Fibroblast of villous mesenchyme (primary cell): ENCODE measurements around the gene ABCB11. TPM values are rescaled to one million over a fixed set of nuclear protein-coding genes. Genes with fewer than 3 reads are reported as not detected.

Experiments used
- DNase-seq: peaks from one replicate; pipeline ENCODE4 v3.0.0-alpha.2; 2010; ENCODE audit warnings: low read depth
- H3K4me3 ChIP-seq: 2 replicates; pipeline ENCODE4 v1.5.1; 2011; ENCODE audit warnings: low read depth, mild to moderate bottlenecking, low read length
- total RNA-seq: library from RNA; depleted of rRNA; stranded (reverse); fragments of >200 nt; gene quantifications from 2 replicates; pipeline ENCODE4 v1.2.3, GENCODE V29; 2012
- TF ChIP-seq, protein P1 (sequence below): IDR thresholded peaks from 2 replicates; pipeline ENCODE4 v1.5.1; 2012; ENCODE audit warnings: low read depth, mild to moderate bottlenecking, low read length; ENCODE audit not compliant: insufficient read depth

Gene ABCB11
- total RNA-seq, 1 donor: under 0.01 TPM

DNA sequence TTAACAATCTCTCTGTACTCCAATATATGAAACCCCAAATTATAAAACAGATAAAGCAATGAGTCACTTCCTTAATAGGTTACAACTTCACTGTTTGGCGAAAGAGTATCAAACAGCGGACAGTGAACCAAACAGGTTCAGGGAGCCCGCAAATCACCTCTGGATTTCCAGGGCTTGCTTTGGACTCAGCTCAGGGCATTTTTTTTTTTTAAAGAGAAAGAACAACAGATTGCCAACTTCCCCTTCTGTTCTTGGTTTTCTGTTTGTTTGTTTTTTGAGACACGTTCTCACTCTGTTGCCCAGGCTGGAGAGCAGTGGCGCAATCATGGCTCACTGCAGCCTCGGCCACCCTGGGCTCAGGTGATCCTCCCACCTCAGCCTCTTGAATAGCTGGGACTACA, 52.7 kb downstream of the ABCB11 start:
- no peak for DNase-seq
- no peak overlapping the region for H3K4me3 ChIP-seq
- TF ChIP-seq, protein P1, sequence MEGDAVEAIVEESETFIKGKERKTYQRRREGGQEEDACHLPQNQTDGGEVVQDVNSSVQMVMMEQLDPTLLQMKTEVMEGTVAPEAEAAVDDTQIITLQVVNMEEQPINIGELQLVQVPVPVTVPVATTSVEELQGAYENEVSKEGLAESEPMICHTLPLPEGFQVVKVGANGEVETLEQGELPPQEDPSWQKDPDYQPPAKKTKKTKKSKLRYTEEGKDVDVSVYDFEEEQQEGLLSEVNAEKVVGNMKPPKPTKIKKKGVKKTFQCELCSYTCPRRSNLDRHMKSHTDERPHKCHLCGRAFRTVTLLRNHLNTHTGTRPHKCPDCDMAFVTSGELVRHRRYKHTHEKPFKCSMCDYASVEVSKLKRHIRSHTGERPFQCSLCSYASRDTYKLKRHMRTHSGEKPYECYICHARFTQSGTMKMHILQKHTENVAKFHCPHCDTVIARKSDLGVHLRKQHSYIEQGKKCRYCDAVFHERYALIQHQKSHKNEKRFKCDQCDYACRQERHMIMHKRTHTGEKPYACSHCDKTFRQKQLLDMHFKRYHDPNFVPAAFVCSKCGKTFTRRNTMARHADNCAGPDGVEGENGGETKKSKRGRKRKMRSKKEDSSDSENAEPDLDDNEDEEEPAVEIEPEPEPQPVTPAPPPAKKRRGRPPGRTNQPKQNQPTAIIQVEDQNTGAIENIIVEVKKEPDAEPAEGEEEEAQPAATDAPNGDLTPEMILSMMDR: no peak

DNA sequence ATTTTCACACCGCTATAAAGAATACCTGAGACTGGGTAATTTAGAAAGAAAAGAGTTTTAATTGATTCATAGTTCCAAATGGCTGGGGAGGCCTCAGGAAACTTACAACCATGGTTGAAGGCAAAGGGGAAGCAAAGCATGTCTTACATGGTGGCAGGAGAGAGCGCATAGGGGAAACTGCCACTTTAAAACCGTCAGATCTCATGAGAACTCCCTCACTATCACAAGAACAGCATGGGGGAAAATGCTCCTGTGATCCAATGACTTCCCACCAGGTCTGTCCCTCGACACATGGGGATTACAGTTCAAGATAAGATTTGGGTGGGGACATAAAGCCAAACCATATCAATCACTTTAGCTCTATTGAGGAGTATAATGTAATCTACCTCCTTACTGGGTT, 53.5 kb downstream of the ABCB11 start:
- TF ChIP-seq, protein P1: no peak
- H3K4me3 ChIP-seq: no peak overlapping the region
- no peak for DNase-seq

DNA sequence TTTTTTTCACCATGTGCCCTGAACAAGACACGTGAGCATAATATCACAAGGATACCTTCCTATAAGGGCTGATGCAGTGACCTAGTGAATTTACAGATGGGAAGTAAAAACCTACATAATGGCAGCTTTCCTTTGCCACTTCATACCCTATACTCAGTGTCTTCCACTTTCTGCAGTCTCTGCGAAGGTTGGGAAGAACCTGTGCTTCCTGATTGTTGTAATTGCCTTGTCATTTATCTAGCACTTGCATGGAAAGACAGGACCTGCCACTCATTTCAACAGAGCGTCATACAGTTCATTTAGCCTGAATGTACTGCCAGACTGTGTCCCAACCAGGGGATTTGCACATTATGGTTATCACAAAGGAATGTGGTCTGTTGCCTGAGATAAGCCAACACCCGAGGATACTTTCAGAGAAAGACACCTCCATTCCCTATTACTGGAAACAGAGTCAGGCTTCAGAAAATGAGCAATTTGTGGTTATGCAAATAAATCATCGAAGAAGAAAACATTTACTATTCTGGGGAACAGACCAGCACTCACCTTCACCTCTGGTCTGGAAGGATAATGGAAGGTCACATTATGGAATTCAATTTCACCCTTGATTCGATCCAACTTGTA, 55.0 kb downstream of the ABCB11 start:
- TF ChIP-seq, protein P1: no peak
- H3K4me3 ChIP-seq: no peak overlapping the region
- DNase-seq: no peak

GRCh38 chr2:168974428-168974827, 56.7 kb downstream of the ABCB11 start:
- TF ChIP-seq, protein P1: no peak
- no peak for DNase-seq
- no peak overlapping the region for H3K4me3 ChIP-seq

DNA sequence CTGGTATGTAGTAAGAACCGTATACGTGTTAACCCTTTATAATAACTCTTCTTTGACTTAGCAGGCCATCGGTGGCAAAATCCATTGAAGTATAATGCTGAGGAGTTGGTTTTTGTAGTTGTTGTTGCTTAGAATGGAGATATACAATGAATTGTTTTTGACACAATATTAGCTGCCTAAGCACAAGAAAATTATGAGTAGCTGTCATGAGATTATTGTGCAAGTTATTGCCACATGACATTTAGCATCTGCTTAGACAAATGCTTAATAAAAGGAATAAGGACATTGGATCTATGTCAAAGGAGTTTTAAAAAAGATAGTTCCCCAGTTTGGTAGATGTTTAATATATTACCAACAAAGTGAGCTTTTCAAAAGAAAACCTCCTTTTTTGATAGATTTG, 59.9 kb downstream of the ABCB11 start:
- H3K4me3 ChIP-seq: no peak overlapping the region
- DNase-seq: no peak
- TF ChIP-seq, protein P1: no peak

DNA sequence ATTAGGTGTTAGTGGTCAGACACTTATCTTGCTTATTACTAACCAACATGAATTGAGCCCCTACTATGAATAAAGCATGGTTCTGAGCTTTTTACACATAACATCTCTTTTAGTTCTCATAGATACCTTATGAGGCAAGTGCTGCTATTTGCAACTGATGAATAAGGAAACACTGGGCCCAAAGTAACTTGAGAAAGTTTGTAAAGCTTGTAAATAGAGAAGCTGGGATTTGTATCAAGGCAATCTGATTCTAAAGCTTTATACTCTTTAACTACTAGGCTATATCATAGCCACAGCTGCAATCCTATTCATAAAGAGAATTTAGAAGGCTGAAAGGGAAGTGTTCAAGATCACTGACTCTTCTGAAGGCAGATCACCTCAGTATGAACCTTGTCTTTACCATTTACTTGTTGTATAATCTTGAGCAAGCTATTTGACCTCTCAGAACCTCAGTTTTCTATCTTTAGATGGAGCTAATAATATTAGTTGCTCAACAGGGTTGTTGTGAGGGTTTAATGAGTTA, 60.4 kb downstream of the ABCB11 start:
- DNase-seq: no peak
- TF ChIP-seq, protein P1: no peak
- H3K4me3 ChIP-seq: no peak overlapping the region

- no peak overlapping the region for H3K4me3 ChIP-seq
- TF ChIP-seq, protein P1: no peak
- DNase-seq: no peak
Measured at GRCh38 chr2:168969865-168970264, 61.3 kb downstream of the ABCB11 start.
